H9 (cell line): Measurements from ENCODE around the gene AFAP1L2. TPM values are rescaled to one million over a fixed set of nuclear protein-coding genes. Genes with fewer than 3 reads are reported as not detected.

Source experiments
- DNase-seq: peaks from one replicate; pipeline ENCODE4 v3.0.0-alpha.2; 2017
- H2AFZ ChIP-seq: one replicate; pipeline ENCODE4 v1.6.1; 2013; ENCODE audit warnings: mild to moderate bottlenecking, low read length, control low read depth, moderate library complexity
- H2AK5ac ChIP-seq: 2 replicates; pipeline ENCODE4 v1.6.1; 2013; ENCODE audit warnings: low read length, control low read depth, mixed read lengths; ENCODE audit not compliant: insufficient read length
- H2BK120ac ChIP-seq: one replicate; pipeline ENCODE4 v1.6.1; 2013; ENCODE audit warnings: low read depth, mild to moderate bottlenecking, low read length, control low read depth, inconsistent platforms; ENCODE audit not compliant: poor library complexity, severe bottlenecking
- H2BK12ac ChIP-seq: 2 replicates; pipeline ENCODE4 v1.6.1; 2013; ENCODE audit warnings: low read length, control low read depth, mixed read lengths, low read depth; ENCODE audit not compliant: insufficient read length
- H2BK15ac ChIP-seq: 2 replicates; pipeline ENCODE4 v1.6.1; 2013; ENCODE audit warnings: low read depth, low read length, control low read depth
- H2BK20ac ChIP-seq: one replicate; pipeline ENCODE4 v1.6.1; 2013; ENCODE audit warnings: low read depth, mild to moderate bottlenecking, low read length, control low read depth, inconsistent platforms; ENCODE audit not compliant: poor library complexity, severe bottlenecking
- H2BK5ac ChIP-seq: 2 replicates; pipeline ENCODE4 v1.6.1; 2013; ENCODE audit warnings: low read length, control low read depth, mixed read lengths; ENCODE audit not compliant: insufficient read length
- H3K14ac ChIP-seq: 2 replicates; pipeline ENCODE4 v1.6.1; 2013; ENCODE audit warnings: low read length, control low read depth; ENCODE audit not compliant: insufficient read depth
- H3K18ac ChIP-seq: 2 replicates; pipeline ENCODE4 v1.6.1; 2013; ENCODE audit warnings: low read depth, mild to moderate bottlenecking, mixed read lengths, low read length, control low read depth; ENCODE audit not compliant: insufficient read length
- H3K23ac ChIP-seq: 2 replicates; pipeline ENCODE4 v1.6.1; 2013; ENCODE audit warnings: low read length, control low read depth, mixed read lengths, low read depth; ENCODE audit not compliant: insufficient read length
- H3K23me2 ChIP-seq: 2 replicates; pipeline ENCODE4 v1.6.1; 2013; ENCODE audit warnings: low read depth, mild to moderate bottlenecking, mixed read lengths, low read length, control low read depth; ENCODE audit not compliant: insufficient read length, poor library complexity, severe bottlenecking
- H3K27ac ChIP-seq: 2 replicates; pipeline ENCODE4 v1.5.1; 2013; ENCODE audit warnings: low read length, control low read depth, mixed read lengths, low read depth; ENCODE audit not compliant: insufficient read length
- H3K27me3 ChIP-seq: 2 replicates; pipeline ENCODE4 v1.6.1; 2013; ENCODE audit warnings: low read length, control low read depth, inconsistent platforms; ENCODE audit not compliant: insufficient read depth
- H3K4ac ChIP-seq: 2 replicates; pipeline ENCODE4 v1.6.1; 2013; ENCODE audit warnings: low read depth, mild to moderate bottlenecking, control low read depth, inconsistent platforms, low read length, moderate library complexity
- H3K4me1 ChIP-seq: 2 replicates; pipeline ENCODE4 v1.6.1; 2013; ENCODE audit warnings: low read length, control low read depth, inconsistent platforms; ENCODE audit not compliant: insufficient read depth
- H3K4me2 ChIP-seq: 2 replicates; pipeline ENCODE4 v1.6.1; 2013; ENCODE audit warnings: low read length, control low read depth, mixed read lengths; ENCODE audit not compliant: insufficient read length, insufficient read depth
- H3K56ac ChIP-seq: 2 replicates; pipeline ENCODE4 v1.6.1; 2013; ENCODE audit warnings: low read depth, mild to moderate bottlenecking, mixed read lengths, low read length, control low read depth; ENCODE audit not compliant: insufficient read length
- H3K79me1 ChIP-seq: 2 replicates; pipeline ENCODE4 v1.6.1; 2013; ENCODE audit warnings: low read depth, mild to moderate bottlenecking, moderate library complexity, low read length, control low read depth, inconsistent platforms; ENCODE audit not compliant: insufficient read depth, poor library complexity, severe bottlenecking
- H3K79me2 ChIP-seq: 2 replicates; pipeline ENCODE4 v1.6.1; 2013; ENCODE audit warnings: low read length, control low read depth, inconsistent platforms; ENCODE audit not compliant: insufficient read depth
- H3K9ac ChIP-seq: 2 replicates; pipeline ENCODE4 v1.6.1; 2013; ENCODE audit warnings: low read length, control low read depth, mixed read lengths; ENCODE audit not compliant: insufficient read length; ENCODE audit errors: extremely low read depth
- H3K9me3 ChIP-seq: one replicate; pipeline ENCODE4 v1.6.1; 2013; ENCODE audit warnings: low read depth, low read length, inconsistent platforms; ENCODE audit not compliant: control insufficient read depth
- H3T11ph ChIP-seq: one replicate; pipeline ENCODE4 v1.6.1; 2013; ENCODE audit warnings: mild to moderate bottlenecking, low read length, control low read depth, inconsistent platforms
- H4K20me1 ChIP-seq: one replicate; pipeline ENCODE4 v1.6.1; 2013; ENCODE audit not compliant: control insufficient read depth, insufficient read length, insufficient read depth
- H4K5ac ChIP-seq: 2 replicates; pipeline ENCODE4 v1.6.1; 2013; ENCODE audit warnings: low read depth, mild to moderate bottlenecking, mixed read lengths, low read length, control low read depth; ENCODE audit not compliant: insufficient read length
- H4K8ac ChIP-seq: replicated peaks from 2 replicates; pipeline ENCODE4 v1.6.1; 2013; ENCODE audit warnings: low read length, control low read depth, mixed read lengths, low read depth; ENCODE audit not compliant: insufficient read length
- H4K91ac ChIP-seq: 2 replicates; pipeline ENCODE4 v1.6.1; 2013; ENCODE audit warnings: low read depth, mild to moderate bottlenecking, moderate library complexity, mixed read lengths, low read length, control low read depth; ENCODE audit not compliant: insufficient read length
- H3K27ac Mint-ChIP-seq, 3 experiments: 2 replicates in 2 of 3; 3 replicates in 1 of 3; pipeline ENCODE4 v1.8.0; 2020 to 2021; ENCODE audit warnings: mixed read lengths in 3 of 3, mild to moderate bottlenecking in 1 of 3, moderate library complexity in 1 of 3
- H3K27me3 Mint-ChIP-seq: 2 replicates; pipeline ENCODE4 v1.8.0; 2021; ENCODE audit warnings: low read depth, mild to moderate bottlenecking, moderate library complexity, mixed read lengths
- H3K36me3 Mint-ChIP-seq, 3 experiments: 2 replicates in 2 of 3; 3 replicates in 1 of 3; pipeline ENCODE4 v1.8.0; 2020 to 2021; ENCODE audit warnings: low read depth in 3 of 3, mixed read lengths in 3 of 3; ENCODE audit not compliant: insufficient read depth in 1 of 3
- H3K4me1 Mint-ChIP-seq, 2 experiments: 2 replicates each; pipeline ENCODE4 v1.8.0; 2020; ENCODE audit warnings: mixed read lengths in 2 of 2
- H3K4me3 Mint-ChIP-seq, 2 experiments: 2 replicates in 1 of 2; 3 replicates in 1 of 2; pipeline ENCODE4 v1.8.0; 2020 to 2021; ENCODE audit warnings: mild to moderate bottlenecking in 2 of 2, mixed read lengths in 2 of 2, moderate library complexity in 1 of 2
- H3K9me3 Mint-ChIP-seq, 2 experiments: 2 replicates in 1 of 2; 3 replicates in 1 of 2; pipeline ENCODE4 v1.8.0; 2020; ENCODE audit warnings: mild to moderate bottlenecking in 2 of 2, mixed read lengths in 2 of 2, moderate library complexity in 1 of 2
- WGBS: extraction: QIAGEN DNeasy Blood & Tissue Kit; methylation state at CpG from one replicate; pipeline ENCODE4 v1.1.7; 2013; ENCODE audit warnings: missing lambda C conversion rate, low lambda C conversion rate, mixed read lengths; ENCODE audit not compliant: insufficient read length; ENCODE audit errors: extremely low coverage; 5-methylcytosine and 5-hydroxymethylcytosine counted together
- total RNA-seq: library from RNA; stranded (reverse); gene quantifications from 2 replicates; pipeline ENCODE4 v1.2.1, GENCODE V29; 2021
- TF ChIP-seq, protein P1 (sequence below): fragments of 200-600 bp; sonication (generic); conservative IDR thresholded peaks from 3 replicates; pipeline ENCODE4 v1.8.0; 2021; ENCODE audit warnings: antibody characterized with exemption, mild to moderate bottlenecking

AFAP1L2 gene
- total RNA-seq, 1 experiment from 2014 or later: 0.77 TPM

GRCh38 chr10:114401195-114401791 is 3.0 kb downstream of the AFAP1L2 start:
- Histone ChIP-seq H3K23ac (no peak overlapping the region), H2BK5ac (no peak overlapping the region), H4K91ac (no peak overlapping the region), H3K79me1 (no peaks in the 10 kb centered on the region), H2AFZ (no peak overlapping the region), H2AK5ac (no peak overlapping the region), H3K79me2 (no peaks in the 10 kb centered on the region), H3K14ac (no peak overlapping the region), H2BK120ac (no peak overlapping the region), H3K18ac (no peak overlapping the region), H3K23me2 (peaks cover 24% of the 10 kb centered on the region), H4K20me1 (no peaks in the 10 kb centered on the region), H3K4me2 (no peak overlapping the region), H3K27ac (no peak overlapping the region), H3K9ac (no peak overlapping the region), H3K9me3 (no peaks in the 10 kb centered on the region), H3K56ac (no peak overlapping the region), H2BK12ac (no peak overlapping the region), H2BK20ac (no peak overlapping the region), H4K8ac (no peak overlapping the region), H4K5ac (no peak overlapping the region), H3K4me1 (no peaks in the 10 kb centered on the region), H3K27me3 (no peaks in the 10 kb centered on the region; the same call in 1 of the 2 replicates), H2BK15ac (no peak overlapping the region), H3K4ac (no peak overlapping the region), H3T11ph (no peak overlapping the region)
- no CpG with 5 or more reads among the region's 7 CpGs for WGBS
- Mint-ChIP-seq H3K9me3 (peaks cover under 1 to 2% of the 10 kb centered on the region in 2 experiments; a peak in 2 of 5 replicates), H3K4me1 (peaks cover 12 to 18% of the 10 kb centered on the region in 2 experiments), H3K36me3 (no peaks in the 10 kb centered on the region), H3K27ac (no peak overlapping the region), H3K4me3 (no peak overlapping the region), H3K27me3 (peaks cover 93% of the 10 kb centered on the region)
- TF ChIP-seq, protein P1, sequence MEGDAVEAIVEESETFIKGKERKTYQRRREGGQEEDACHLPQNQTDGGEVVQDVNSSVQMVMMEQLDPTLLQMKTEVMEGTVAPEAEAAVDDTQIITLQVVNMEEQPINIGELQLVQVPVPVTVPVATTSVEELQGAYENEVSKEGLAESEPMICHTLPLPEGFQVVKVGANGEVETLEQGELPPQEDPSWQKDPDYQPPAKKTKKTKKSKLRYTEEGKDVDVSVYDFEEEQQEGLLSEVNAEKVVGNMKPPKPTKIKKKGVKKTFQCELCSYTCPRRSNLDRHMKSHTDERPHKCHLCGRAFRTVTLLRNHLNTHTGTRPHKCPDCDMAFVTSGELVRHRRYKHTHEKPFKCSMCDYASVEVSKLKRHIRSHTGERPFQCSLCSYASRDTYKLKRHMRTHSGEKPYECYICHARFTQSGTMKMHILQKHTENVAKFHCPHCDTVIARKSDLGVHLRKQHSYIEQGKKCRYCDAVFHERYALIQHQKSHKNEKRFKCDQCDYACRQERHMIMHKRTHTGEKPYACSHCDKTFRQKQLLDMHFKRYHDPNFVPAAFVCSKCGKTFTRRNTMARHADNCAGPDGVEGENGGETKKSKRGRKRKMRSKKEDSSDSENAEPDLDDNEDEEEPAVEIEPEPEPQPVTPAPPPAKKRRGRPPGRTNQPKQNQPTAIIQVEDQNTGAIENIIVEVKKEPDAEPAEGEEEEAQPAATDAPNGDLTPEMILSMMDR: no peak
- DNase-seq: no peak
